Neuronal stem cell (in vitro differentiated cells): ENCODE measurements around the gene TAC3.
A peak's percentile ranks its signal among the peaks of the same experiment; 100 is the strongest.
"Not testable (repeated sequence)": the region's sequence is repeated elsewhere in the genome, so short reads cannot be mapped to it uniquely, and the experiment has no call there.

Experiments used
- DNase-seq: peaks from one replicate; pipeline ENCODE4 v3.0.0-alpha.2; 2013; ENCODE audit warnings: low spot score
- H2AFZ ChIP-seq: one replicate; pipeline ENCODE4 v1.6.1; 2013; ENCODE audit warnings: mild to moderate bottlenecking, low read length, inconsistent platforms
- H2AK5ac ChIP-seq: 2 replicates; pipeline ENCODE4 v1.6.1; 2013; ENCODE audit warnings: low read depth, mild to moderate bottlenecking, inconsistent platforms, low read length, moderate library complexity, mixed read lengths
- H2BK120ac ChIP-seq: 2 replicates; pipeline ENCODE4 v1.6.1; 2013; ENCODE audit warnings: low read depth, mild to moderate bottlenecking, inconsistent platforms, low read length, moderate library complexity, mixed read lengths
- H2BK12ac ChIP-seq: one replicate; pipeline ENCODE4 v1.6.1; 2013; ENCODE audit warnings: low read length, inconsistent platforms
- H2BK15ac ChIP-seq: 2 replicates; pipeline ENCODE4 v1.6.1; 2013; ENCODE audit warnings: mild to moderate bottlenecking, low read length, inconsistent platforms, mixed read lengths
- H2BK5ac ChIP-seq: one replicate; pipeline ENCODE4 v1.6.1; 2013; ENCODE audit warnings: inconsistent platforms, mild to moderate bottlenecking, low read length, moderate library complexity
- H3K14ac ChIP-seq: one replicate; pipeline ENCODE4 v1.6.1; 2013; ENCODE audit warnings: low read length, inconsistent platforms
- H3K18ac ChIP-seq: 2 replicates; pipeline ENCODE4 v1.6.1; 2013; ENCODE audit warnings: low read length, inconsistent platforms
- H3K23ac ChIP-seq: 2 replicates; pipeline ENCODE4 v1.6.1; 2013; ENCODE audit warnings: low read depth, mild to moderate bottlenecking, mixed read lengths, low read length, inconsistent platforms; ENCODE audit not compliant: poor library complexity
- H3K27ac ChIP-seq: replicated peaks from 3 replicates; pipeline ENCODE4 v1.5.1; 2013; ENCODE audit warnings: low read length, inconsistent platforms
- H3K27me3 ChIP-seq, 3 experiments: 2 replicates each; pipeline ENCODE4 v1.6.1; 2013; ENCODE audit warnings: low read length in 3 of 3, mild to moderate bottlenecking in 2 of 3, inconsistent platforms in 1 of 3, low read depth in 1 of 3, mixed read lengths in 1 of 3, moderate library complexity in 1 of 3; ENCODE audit not compliant: control insufficient read depth in 3 of 3, insufficient read depth in 3 of 3
- H3K36me3 ChIP-seq, 2 donors: replicated peaks in 1 of 2; 2 replicates each; pipeline ENCODE4 v1.6.1; 2013; ENCODE audit warnings: low read length in 2 of 2; ENCODE audit not compliant: control insufficient read depth in 2 of 2, insufficient read depth in 2 of 2
- H3K4ac ChIP-seq: 2 replicates; pipeline ENCODE4 v1.6.1; 2013; ENCODE audit warnings: inconsistent platforms, mild to moderate bottlenecking, low read length, moderate library complexity
- H3K4me1 ChIP-seq, 2 donors: 1 replicate in 1 of 2; 2 replicates in 1 of 2; pipeline ENCODE4 v1.6.1; 2013; ENCODE audit warnings: low read length in 2 of 2, low read depth in 1 of 2; ENCODE audit not compliant: control insufficient read depth in 2 of 2, insufficient read depth in 1 of 2
- H3K4me2 ChIP-seq: one replicate; pipeline ENCODE4 v1.6.1; 2013; ENCODE audit warnings: mild to moderate bottlenecking, low read length, inconsistent platforms; ENCODE audit not compliant: insufficient read depth, poor library complexity, severe bottlenecking
- H3K4me3 ChIP-seq, 2 donors: 2 replicates each; pipeline ENCODE4 v1.5.1; 2013; ENCODE audit warnings: low read length in 2 of 2, mild to moderate bottlenecking in 2 of 2, inconsistent platforms in 1 of 2, moderate library complexity in 1 of 2
- H3K79me1 ChIP-seq: one replicate; pipeline ENCODE4 v1.6.1; 2013; ENCODE audit warnings: low read depth, mild to moderate bottlenecking, inconsistent platforms, low read length, moderate library complexity
- H3K9ac ChIP-seq: one replicate; pipeline ENCODE4 v1.6.1; 2013; ENCODE audit warnings: mild to moderate bottlenecking, low read depth, low read length, inconsistent platforms; ENCODE audit not compliant: poor library complexity
- H3K9me3 ChIP-seq, 2 donors: replicated peaks in 1 of 2; 2 replicates each; pipeline versions ENCODE3 to v1.6.1; 2013; ENCODE audit warnings: low read length in 2 of 2, mild to moderate bottlenecking in 2 of 2, inconsistent platforms in 1 of 2, low read depth in 1 of 2, mixed read lengths in 1 of 2, moderate library complexity in 1 of 2; ENCODE audit not compliant: control insufficient read depth in 2 of 2, insufficient read depth in 1 of 2
- H4K8ac ChIP-seq: one replicate; pipeline ENCODE4 v1.6.1; 2013; ENCODE audit warnings: low read depth, mild to moderate bottlenecking, inconsistent platforms, low read length, moderate library complexity
- H4K91ac ChIP-seq: one replicate; pipeline ENCODE4 v1.6.1; 2013; ENCODE audit warnings: low read length, low read depth, mild to moderate bottlenecking, inconsistent platforms; ENCODE audit not compliant: poor library complexity
- WGBS, 2 donors: extraction: QIAGEN DNeasy Blood & Tissue Kit; methylation state at CpG; one replicate each; pipeline ENCODE4 v1.1.7; 2013; ENCODE audit warnings: missing lambda C conversion rate in 2 of 2, mixed read lengths in 1 of 2; ENCODE audit not compliant: insufficient read length in 2 of 2, insufficient replicate concordance in 1 of 2; ENCODE audit errors: extremely low coverage in 2 of 2; 5-methylcytosine and 5-hydroxymethylcytosine counted together

Gene TAC3

GRCh38 chr12:56983386-56983785 is 32.9 kb downstream of the TAC3 start:
- Histone ChIP-seq H3K27me3 (no peaks in the 10 kb centered on the region), H2BK5ac (no peak overlapping the region), H2AK5ac (no peak overlapping the region), H3K36me3 (peaks cover 0 to 3% of the 10 kb centered on the region in 2 donors), H4K91ac (no peak overlapping the region), H3K18ac (no peak overlapping the region), H3K79me1 (no peaks in the 10 kb centered on the region), H4K8ac (no peak overlapping the region), H3K9me3 (no peaks in the 10 kb centered on the region), H2BK15ac (no peak overlapping the region), H3K14ac (no peak overlapping the region), H3K4me2 (no peak overlapping the region), H2BK120ac (no peak overlapping the region), H2BK12ac (no peak overlapping the region), H3K4me3 (no peak overlapping the region), H3K23ac (no peak overlapping the region), H2AFZ (no peak overlapping the region), H3K4ac (no peak overlapping the region), H3K9ac (no peak overlapping the region), H3K27ac (no peak overlapping the region), H3K4me1 (no peaks in the 10 kb centered on the region)
- no CpG with 5 or more reads among the region's 4 CpGs for WGBS, 2 donors
- no peak for DNase-seq

- H2AFZ ChIP-seq, H2BK5ac ChIP-seq, H3K14ac ChIP-seq, H4K8ac ChIP-seq, DNase-seq, H3K27me3 ChIP-seq, H3K4me3 ChIP-seq, H2AK5ac ChIP-seq, H3K18ac ChIP-seq, H3K4me2 ChIP-seq, H3K79me1 ChIP-seq, H3K9me3 ChIP-seq, H3K23ac ChIP-seq, H3K4me1 ChIP-seq, H3K36me3 ChIP-seq, H2BK12ac ChIP-seq, H2BK120ac ChIP-seq, H2BK15ac ChIP-seq, H3K27ac ChIP-seq, H4K91ac ChIP-seq, H3K9ac ChIP-seq, H3K4ac ChIP-seq: not testable (repeated sequence)
- WGBS, 2 donors, result no CpG with 5 or more reads among the region's 3 CpGs
Observed at GRCh38 chr12:56982578-56983236, 33.6 kb downstream of the TAC3 start.

- Histone ChIP-seq H2BK15ac (no peak overlapping the region), H3K23ac (no peak overlapping the region), H3K18ac (no peak overlapping the region), H3K79me1 (no peaks in the 10 kb centered on the region), H3K9ac (no peak overlapping the region), H3K27ac (no peak overlapping the region), H3K4me1 (no peaks in the 10 kb centered on the region), H2BK120ac (no peak overlapping the region), H3K4ac (no peak overlapping the region), H2AFZ (no peak overlapping the region), H3K4me2 (no peak overlapping the region), H2BK5ac (no peak overlapping the region), H4K91ac (peak overlapping the region; percentile 11), H2AK5ac (no peak overlapping the region), H3K27me3 (no peaks in the 10 kb centered on the region), H3K36me3 (peaks cover 0 to 3% of the 10 kb centered on the region in 2 donors), H4K8ac (no peak overlapping the region), H3K14ac (no peak overlapping the region), H2BK12ac (no peak overlapping the region), H3K9me3 (no peaks in the 10 kb centered on the region), H3K4me3 (no peak overlapping the region)
- DNase-seq, result no peak
- no CpG with 5 or more reads among the region's 4 CpGs for WGBS, 2 donors
Observed at GRCh38 chr12:56980941-56981530, 35.3 kb downstream of the TAC3 start.

GRCh38 chr12:56980268-56980667 is 36.1 kb downstream of the TAC3 start:
- Histone ChIP-seq H3K27ac (no peak overlapping the region), H2AFZ (no peak overlapping the region), H2BK12ac (no peak overlapping the region), H2BK120ac (no peak overlapping the region), H2BK5ac (no peak overlapping the region), H3K18ac (no peak overlapping the region), H2AK5ac (no peak overlapping the region), H3K79me1 (no peaks in the 10 kb centered on the region), H3K4me3 (no peak overlapping the region), H3K4me2 (no peak overlapping the region), H3K14ac (no peak overlapping the region), H3K9me3 (no peaks in the 10 kb centered on the region), H4K8ac (no peak overlapping the region), H4K91ac (no peak overlapping the region), H3K23ac (no peak overlapping the region), H2BK15ac (no peak overlapping the region), H3K27me3 (no peaks in the 10 kb centered on the region), H3K4me1 (no peaks in the 10 kb centered on the region), H3K9ac (no peak overlapping the region), H3K4ac (no peak overlapping the region), H3K36me3 (peaks cover 0 to 3% of the 10 kb centered on the region in 2 donors)
- DNase-seq, result no peak
- no CpG with 5 or more reads among the region's 6 CpGs for WGBS, 2 donors
